Stimulated activated CD4-positive, alpha-beta T cell treated with anti-CD3 and anti-CD28 coated beads, TNF-alpha, amount 100 ng/mL, for 24 hours (primary cell): ENCODE results near the gene TRAPPC5.

Source experiments
- DNase-seq, 3 experiments: peaks; one replicate each; pipeline ENCODE4 v3.0.0-alpha.2; 2020; ENCODE audit warnings: low read depth in 3 of 3

TRAPPC5 gene

DNA sequence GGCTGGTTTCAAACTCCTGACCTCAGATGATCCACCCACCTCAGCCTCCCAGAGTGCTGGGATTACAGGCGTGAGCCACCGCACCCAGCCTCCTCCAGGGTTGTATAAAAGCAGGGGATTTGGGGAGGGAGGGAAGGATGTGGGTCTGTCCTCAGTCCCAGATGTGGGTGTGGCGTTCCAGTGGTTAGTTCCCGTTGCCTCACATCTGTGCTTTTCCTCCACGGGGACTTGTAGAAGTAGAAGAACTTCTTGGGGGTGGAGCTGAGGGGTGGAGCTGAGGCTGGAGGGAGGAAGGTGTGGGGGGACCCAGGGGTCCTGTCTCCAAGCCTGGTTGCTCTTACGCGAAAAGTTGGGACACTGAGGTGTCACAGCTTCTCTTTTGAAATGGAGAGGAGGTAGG lies 4.3 kb upstream of the TRAPPC5 start:
- DNase-seq, result no peak

DNA sequence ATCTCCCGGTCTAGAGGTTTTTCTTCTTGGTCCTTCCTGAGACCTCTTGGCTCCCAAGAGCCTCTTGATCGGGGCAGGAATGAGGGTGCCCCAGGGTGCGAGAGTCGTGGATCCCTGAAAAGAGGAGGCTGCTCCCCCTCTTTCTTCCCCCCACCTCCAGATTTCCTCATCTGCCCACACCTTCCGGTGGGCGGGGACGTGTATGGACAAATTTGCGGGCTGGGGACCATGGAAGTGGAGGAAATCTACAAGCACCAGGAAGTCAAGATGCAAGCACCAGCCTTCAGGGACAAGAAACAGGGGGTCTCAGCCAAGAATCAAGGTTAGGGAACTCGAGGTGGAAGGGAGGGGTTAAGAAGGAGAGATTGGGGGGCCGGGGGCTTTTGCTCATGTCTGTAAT lies 3.8 kb upstream of the TRAPPC5 start, which contains the start of gene MCEMP1:
Gene MCEMP1 (plus strand): TSS at position 237 of the 400 bp plus-strand sequence. CDS start 31 bp downstream, at position 268.
- DNase-seq, result no peak

DNA sequence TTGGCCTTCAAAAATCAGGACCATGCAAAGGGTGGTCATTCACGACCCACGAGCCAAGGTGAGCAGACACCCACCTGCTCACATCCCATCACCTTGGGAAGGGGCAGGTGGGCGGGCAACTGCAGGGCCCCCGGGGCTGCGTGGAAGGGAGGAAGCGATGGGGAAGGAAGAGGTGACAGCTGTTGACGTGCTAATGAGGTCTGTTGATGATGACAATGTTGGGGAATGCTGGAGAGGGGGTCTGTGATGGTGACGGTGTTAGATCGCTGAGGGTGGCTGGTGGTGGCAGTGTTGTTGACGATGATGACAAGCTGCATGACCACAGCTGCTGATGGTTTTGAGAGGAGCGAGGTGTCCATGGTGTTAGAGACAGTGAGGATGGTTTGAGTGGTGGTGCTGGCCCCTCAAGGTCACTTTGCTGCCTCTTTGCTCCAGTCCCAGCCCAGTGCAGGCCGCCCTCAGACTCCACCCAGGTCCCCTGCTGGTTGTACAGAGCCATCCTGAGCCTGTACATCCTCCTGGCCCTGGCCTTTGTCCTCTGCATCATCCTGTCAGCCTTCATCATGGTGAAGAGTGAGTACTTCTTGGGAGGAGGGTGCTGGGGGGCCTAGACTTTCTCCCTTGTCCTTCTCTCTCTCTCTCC lies 2.8 kb upstream of the TRAPPC5 start:
- no peak for DNase-seq

DNA sequence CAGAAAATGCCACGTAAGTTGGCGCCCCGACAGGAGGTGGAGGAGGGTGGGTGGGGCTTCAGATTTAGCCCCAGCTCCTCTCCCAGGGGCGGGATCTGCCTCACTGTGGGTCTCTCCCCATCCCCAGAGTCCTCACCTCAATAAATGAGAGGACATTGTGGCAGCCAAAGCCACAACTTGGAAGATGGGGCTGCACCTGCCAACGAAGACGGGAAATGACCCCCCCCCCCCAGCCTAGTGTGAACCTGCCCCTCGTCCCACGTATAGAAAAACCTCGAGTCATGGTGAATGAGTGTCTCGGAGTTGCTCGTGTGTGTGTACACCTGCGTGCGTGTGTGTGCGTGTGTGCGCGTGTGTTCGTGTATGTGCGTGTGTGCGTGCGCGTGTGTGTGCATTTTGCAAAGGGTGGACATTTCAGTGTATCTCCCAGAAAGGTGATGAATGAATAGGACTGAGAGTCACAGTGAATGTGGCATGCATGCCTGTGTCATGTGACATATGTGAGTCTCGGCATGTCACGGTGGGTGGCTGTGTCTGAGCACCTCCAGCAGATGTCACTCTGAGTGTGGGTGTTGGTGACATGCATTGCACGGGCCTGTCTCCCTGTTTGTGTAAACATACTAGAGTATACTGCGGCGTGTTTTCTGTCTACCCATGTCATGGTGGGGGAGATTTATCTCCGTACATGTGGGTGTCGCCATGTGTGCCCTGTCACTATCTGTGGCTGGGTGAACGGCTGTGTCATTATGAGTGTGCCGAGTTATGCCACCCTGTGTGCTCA lies 1.5 kb upstream of the TRAPPC5 start:
- DNase-seq, result peak; percentile 35 to 64 (median 58)

DNA sequence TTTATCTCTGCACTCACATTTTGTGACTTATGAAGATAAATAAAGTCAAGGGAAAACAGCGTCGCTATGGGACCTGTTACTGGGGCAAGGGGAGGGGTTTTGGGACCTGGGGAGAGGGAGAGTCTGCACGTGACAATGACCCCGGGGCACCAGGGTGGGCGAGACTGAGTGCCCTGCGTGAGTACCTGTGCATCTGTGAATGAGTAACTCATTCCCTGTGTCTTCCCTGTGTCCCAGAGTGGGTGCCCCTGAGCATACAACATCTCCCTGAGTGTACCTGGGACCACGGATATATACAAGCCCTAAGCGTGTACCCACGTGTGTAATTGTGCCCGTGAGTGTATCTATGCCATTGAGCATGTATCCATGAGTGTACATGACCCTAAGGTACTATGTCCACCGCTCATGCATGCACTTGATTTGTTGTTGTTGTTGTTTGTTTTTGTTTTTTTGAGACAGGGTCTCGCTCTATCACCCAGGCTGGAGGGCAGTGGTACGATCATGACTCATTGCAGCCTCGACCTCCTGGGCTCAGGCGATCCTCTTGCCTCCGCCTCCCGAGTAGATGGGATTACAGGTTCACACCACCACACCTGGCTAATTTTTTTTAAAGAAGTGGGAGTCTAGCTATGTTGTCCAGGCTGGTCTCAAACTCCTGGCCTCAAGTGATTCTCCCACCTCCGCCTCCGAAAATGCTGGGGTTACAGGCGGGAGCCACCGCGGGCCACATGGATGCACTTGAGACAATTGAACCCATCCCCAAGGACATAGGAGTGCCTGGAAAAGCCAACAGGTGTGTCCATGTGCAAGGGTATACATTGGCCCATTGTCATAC lies 645 bp upstream of the TRAPPC5 start:
- DNase-seq, result no peak

DNA sequence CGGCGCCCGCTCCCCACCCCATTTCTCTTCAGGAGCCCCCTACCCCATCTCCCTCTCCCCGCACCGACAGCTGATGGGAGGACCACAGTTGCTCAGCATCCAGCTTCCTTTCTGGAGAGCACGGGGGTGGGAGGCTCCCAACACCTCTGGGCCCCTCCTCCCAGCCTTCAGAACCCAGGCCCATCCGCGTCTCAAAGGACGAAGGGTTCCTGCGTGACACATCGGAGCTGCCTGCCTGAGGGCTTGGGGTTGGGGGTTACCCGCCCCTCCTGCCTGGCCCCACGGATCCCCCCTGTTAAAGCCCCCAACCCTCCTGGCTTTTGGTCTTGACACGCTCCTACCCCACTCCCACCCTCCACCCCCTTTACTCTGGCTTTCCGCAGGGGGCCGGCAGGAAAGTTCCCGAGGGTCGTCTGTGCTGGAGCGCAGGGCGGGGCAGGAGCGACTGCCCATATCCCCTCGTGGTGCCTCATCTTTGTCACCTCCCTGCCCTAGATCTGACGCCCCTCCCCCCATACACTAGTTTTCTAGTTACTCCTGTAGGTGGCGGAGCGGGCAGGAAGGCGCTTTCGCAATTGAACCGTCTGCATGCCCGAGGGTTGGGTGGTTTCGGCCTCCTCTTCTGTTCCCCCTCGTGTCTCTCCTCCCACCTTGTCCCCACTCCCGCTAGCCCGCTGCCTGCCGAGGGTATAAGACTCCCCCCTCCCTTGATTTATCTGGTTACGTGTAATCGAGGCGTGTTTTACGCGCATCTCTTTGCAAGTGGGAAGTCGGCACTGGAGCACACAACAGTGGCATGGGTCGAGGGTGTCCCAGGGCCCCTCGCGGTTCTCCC lies 924 bp downstream of the TRAPPC5 start:
- DNase-seq, result peak; percentile 76 to 84 (median 84)

DNA sequence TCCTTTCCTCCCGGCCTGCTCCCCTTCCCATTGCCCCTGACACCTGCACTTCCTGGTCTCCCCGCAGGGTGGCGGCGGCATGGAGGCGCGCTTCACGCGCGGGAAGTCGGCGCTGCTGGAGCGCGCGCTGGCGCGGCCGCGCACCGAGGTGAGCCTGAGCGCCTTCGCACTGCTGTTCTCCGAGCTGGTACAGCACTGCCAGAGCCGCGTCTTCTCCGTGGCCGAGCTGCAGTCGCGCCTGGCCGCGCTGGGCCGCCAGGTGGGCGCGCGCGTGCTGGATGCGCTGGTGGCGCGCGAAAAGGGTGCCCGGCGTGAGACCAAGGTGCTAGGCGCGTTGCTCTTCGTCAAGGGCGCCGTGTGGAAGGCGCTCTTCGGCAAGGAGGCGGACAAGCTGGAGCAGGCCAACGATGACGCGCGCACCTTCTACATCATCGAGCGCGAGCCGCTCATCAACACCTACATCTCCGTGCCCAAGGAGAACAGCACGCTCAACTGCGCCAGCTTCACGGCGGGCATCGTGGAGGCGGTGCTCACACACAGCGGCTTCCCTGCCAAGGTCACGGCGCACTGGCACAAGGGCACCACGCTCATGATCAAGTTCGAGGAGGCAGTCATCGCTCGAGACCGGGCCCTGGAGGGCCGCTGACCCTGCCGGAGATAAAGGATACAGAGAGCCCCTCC lies 1.7 kb downstream of the TRAPPC5 start:
- DNase-seq, result no peak

DNA sequence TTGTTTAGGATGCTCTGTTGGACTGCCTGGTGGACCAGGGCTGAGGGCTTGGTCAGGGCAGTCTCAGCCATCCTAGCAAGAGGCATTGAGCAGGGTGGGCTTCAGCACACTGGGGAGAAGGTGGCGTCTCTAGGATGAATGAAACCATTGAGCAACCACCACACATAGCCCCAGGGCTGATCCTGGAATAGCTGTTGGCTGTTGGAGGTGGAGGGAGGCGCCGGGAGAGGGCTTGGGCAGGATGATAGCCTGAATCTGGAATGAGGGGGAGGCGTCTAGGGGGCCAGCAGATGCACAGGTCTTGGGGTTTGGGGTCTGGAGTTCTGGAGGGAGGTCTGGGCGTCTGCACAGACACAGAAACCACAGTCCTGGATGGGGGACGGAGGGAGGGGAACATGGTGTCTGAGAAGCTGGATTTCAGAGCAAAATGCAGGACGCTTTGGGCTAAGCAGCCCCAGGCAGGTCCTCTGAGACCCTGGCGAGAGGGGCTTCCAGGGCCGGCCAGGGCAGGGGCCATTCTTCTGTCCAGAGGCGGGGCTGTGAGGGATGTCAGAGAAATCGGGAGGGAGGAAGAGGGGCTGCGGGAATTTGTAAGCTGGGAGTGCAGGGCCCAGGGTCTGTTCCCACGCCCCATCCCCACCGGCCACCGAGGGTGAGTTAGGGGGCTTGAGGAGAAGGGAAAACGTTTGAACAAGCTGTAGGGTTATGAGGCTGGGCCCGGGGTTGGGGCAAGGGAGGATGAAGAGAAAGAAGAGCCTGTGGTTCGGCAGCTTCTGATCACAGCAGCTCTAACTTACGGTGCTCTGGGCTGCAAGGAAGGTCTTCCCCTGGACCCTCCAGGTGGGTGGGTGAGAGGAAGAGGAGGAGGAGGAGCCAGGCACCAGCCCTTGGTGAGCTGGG lies 5.2 kb downstream of the TRAPPC5 start:
- no peak for DNase-seq

DNA sequence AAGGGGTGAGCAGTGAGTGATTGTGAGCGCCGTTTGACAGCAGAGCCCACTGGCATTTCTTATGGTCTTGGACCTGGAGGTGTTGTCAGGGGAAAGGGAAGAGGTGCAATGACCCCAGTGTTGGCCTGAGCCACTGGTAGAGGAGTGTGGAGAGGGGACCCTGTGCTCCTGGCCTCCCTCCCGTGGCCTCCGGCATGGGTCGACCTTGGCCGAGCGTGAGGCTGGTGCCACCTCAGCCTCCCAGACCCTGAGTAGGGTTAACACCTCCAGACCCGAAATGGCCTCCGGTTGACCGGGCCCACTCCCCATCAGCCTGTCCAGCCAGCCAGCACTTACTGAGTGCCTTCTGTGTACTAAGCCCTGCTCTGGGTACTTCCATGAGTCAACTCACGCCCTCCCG lies 6.5 kb downstream of the TRAPPC5 start:
- no peak for DNase-seq

DNA sequence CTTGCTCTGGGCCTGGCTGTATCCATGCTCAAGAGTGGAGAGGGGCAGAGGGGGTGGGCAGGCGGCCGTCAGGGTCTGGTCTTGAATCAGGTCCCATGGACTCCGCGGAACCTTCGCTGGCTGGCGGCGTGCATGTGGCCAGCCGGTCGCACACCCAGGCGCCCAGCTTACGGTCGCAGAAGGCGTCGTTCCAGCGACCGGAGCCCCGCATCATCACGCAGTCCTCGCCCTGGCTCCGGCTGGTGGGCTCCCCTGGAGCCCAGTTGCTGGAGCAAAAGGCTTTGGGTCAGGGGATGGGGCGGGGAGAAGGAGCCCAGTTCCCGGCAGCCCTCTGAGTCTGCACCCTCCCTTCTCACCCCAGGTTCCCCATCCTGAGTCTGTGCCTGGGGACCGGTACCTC lies 8.5 kb downstream of the TRAPPC5 start:
- no peak for DNase-seq

DNA sequence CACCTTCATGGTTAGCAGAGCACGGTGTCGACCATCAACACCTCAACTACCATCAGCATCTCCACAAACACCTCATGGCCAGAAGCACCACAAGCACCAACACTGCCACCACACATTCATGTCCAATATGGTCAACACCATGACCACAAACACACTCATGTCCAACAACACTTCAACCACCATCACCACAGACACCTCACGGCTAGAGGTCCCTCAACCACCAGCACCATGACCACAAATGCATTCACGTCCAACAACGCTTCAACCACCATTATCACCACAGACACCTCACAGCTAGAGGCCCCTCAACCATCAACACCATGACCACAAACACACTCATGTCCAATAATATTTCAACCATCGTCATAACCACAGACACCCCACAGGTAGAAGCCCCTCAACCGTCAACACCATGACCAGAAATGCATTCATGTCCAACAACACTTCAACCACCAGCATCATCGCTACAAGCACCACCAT lies 10.2 kb downstream of the TRAPPC5 start:
- DNase-seq, result no peak

DNA sequence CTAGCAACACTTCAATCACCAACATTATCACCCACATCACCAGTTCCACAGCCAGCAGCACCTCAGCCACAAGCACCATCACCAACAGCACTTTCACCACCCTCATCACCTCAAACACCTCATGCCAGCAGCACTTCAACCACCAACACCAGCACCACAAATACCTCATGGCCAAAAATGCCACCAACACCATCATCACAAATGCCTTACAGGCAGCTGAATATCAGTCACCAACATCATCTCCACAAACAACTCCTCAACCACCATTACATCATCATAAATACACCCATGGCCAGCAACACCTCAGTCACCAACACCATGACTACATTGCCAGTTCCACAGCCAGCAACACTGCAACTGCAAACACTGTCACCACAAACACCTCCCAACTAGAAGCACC lies 10.9 kb downstream of the TRAPPC5 start:
- DNase-seq, result no peak

DNA sequence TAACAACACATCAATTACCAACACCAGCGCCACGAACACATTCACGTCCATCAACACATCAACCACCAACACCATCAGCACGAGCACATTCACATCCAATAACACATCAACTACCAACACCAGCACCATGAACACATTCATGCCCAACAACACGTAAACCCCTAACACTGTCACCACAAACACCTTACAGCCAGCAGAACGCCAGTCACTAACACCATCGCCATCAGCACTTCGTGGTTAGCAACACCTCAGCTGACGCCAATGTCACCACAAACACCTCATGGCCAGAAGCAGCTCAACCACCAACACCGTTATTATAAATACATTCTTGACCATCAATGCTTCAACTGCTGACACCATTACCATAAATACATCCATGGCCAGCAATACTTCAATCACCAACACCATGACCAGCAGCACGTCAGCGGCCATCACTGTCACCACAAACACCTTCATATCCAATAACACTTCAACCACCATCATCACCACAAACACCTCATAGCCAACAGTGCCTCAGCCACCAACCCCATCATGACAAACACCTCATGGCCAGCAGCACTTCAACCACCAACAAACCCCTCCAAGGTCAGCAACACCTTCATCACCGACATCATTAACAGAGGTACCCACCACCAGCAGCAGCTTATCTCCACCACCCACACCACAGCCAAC lies 11.9 kb downstream of the TRAPPC5 start:
- DNase-seq, result no peak

DNA sequence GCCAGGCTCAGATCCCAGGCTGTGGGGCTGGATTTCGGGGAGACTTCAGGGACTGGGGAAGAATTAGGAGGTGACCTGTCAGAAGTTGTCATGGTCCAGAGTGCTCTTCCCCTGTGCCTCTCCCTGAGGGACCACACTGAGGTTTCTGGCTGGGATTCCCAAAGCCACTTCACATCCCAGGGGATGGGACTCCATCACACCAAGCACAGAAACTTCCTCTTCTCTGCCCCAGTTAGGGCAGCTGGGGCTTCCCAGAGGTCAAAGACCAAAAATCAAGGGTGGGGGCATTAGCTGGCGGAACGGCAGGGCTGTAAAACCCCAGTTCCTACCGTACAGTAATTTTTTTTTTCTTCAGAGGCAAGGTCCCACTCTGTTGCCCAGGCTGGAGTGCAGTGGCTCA lies 13.9 kb downstream of the TRAPPC5 start:
- DNase-seq, result no peak

DNA sequence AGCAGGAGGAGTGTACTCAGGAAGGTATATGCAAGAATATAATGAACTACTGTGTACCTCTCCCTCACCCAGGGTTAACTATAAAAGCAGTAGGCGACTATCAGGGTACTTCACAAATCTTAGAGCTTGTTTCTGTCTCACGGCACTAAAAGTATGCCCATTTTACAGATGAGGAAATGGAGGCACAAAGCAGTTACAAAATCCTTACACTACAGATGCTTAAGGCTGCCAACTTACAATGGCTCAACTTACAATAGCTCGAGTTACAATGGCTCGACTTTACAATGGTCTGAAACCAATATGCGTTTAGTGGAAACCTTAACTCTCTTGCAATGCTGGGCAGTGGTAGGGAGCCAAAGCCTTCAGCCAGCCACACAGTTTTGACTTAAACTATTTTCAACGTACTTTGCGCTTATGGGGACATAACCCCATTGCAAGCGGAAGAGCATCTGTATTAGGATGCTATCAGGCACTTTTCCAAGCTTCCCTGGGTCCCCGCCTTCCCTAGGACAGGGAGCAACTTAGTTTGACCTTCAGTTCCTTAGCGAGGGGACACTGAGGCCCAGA lies 17.2 kb downstream of the TRAPPC5 start:
- DNase-seq, result no peak

DNA sequence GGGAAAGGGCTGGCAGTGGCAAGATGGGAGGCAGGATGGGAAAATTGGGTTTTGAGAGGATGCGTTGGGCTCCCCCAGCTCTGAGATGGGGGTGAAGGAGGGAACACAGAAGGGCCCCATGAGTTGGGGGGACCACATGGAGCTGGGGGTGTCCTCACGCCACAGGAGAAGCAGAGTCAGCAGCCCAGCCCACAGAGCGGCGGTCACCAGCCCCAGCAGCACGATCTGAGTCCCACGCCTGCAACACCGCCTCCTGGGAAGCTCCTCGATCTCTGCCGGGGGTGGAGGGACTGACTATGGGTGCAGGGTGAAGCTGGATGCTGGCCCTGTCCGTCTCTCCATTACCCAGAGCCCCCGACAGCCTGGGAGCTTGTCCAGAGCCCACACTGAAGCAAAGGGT lies 17.9 kb downstream of the TRAPPC5 start:
- no peak for DNase-seq

DNA sequence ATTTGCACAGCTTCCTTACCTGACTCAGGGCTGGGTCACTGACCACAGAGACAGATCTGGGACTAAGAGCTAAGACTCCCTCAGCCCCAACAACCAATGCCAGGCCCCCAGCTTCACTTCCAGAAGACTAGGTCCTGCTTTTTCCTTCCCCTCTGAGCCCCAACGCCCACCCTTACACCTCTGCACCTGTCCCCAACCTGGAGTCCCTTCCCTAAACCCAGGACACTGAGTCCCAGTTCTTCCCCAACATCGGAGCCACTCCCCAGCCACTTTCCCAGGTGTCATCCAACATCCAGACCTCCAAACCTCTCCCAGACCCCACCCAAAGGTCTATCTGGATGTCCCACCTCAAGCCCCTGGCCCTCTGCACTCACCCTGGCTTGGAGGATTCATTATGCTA lies 18.4 kb downstream of the TRAPPC5 start:
- no peak for DNase-seq

DNA sequence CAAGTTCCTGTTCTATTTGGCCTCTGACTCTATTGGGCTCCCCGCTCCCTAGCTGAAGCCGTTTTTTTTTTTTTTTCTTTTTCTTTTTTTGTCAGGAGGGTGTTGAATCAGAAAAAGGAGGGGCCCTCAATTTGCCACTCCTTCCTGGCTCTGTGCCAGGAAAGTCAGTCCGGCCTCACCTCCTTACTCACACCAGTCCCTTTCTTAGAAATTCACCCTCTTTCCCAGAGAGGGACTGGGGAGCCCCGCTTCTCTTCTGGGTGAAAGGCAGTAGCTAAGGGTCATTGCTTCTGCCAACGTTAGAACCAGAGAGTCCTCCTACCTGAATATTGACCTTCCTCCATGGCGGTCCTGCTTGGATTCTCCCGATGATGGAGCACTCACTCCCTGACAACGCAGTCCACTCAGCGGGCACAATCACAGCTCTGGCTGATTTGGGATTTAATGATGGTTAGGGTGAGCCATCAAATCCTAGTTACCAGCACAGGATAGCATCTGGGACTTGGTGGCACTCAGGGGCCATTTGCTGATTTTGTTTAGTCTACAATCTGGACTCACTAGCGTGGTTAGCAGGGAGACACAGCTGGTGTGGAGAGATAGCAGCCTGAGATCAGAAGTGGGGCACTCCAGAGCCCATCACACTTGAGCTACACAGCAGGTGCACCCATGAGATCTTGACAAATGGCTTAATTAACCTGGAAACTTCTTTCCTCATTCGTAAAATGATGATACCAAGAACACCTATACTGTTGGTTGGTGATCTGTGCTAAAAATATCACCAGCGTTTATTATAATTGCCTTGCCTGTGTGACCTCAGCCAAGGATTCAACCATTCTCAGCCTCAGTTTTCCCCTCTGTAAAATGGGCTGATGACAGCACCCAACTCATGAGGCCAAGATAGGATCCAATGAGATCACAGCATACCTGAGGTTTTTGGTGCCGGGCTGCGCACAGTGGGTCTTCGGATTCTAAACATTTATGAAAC lies 19.1 kb downstream of the TRAPPC5 start:
- DNase-seq, result peak in 1 of 3 experiments; percentile 61
